ENCODE data around the gene TMEM59L. TPM values are rescaled to one million over a fixed set of nuclear protein-coding genes. Genes with fewer than 3 reads are reported as not detected.
A peak's percentile ranks its signal among the peaks of the same experiment; 100 is the strongest.

Gene TMEM59L
- total RNA-seq, 1 experiment from 2014 or later: 4.1 TPM

- in situ Hi-C loops (cut with HindIII; ENCODE audit: low sequenced_read_pairs): no loop called here
- DNase-seq (ENCODE audit: low spot score): no peak
These were observed 22.1 kb downstream of the TMEM59L start for GRCh38 chr19:18634612-18635297.

GRCh38 chr19:18635831-18636182 lies 23.1 kb downstream of the TMEM59L start:
- in situ Hi-C loops (cut with HindIII; ENCODE audit: low sequenced_read_pairs): no loop called here
- DNase-seq (ENCODE audit: low spot score): no peak

- in situ Hi-C loops (cut with HindIII; ENCODE audit: low sequenced_read_pairs): no loop called here
- peak; percentile 96 for DNase-seq (ENCODE audit: low spot score)
These were observed 23.7 kb downstream of the TMEM59L start for GRCh38 chr19:18636183-18636968.

GRCh38 chr19:18636969-18637629 lies 24.4 kb downstream of the TMEM59L start, which contains the start of gene KLHL26:
TSS of gene KLHL26 (plus strand) at chr19:18637028. CDS start at chr19:18637055, 27 bp downstream.
- no peak for DNase-seq (ENCODE audit: low spot score)
- in situ Hi-C loops (cut with HindIII; ENCODE audit: low sequenced_read_pairs): no loop called here

- in situ Hi-C loops (cut with HindIII; ENCODE audit: low sequenced_read_pairs): no loop called here
- DNase-seq (ENCODE audit: low spot score): peak; percentile 67
These were observed 25.3 kb downstream of the TMEM59L start for GRCh38 chr19:18637673-18638630.

GRCh38 chr19:18639706-18640243 lies 27.1 kb downstream of the TMEM59L start:
- DNase-seq (ENCODE audit: low spot score): no peak
- in situ Hi-C loops (cut with HindIII; ENCODE audit: low sequenced_read_pairs): no loop called here

- in situ Hi-C loops (cut with HindIII; ENCODE audit: low sequenced_read_pairs): no loop called here
- DNase-seq (ENCODE audit: low spot score): no peak
These were observed 31.7 kb downstream of the TMEM59L start for GRCh38 chr19:18644196-18645034.

- in situ Hi-C loops (cut with HindIII; ENCODE audit: low sequenced_read_pairs): no loop called here
- DNase-seq (ENCODE audit: low spot score): no peak
These were observed 32.4 kb downstream of the TMEM59L start for GRCh38 chr19:18645035-18645511.

- in situ Hi-C loops (cut with HindIII; ENCODE audit: low sequenced_read_pairs): no loop called here
- DNase-seq (ENCODE audit: low spot score): no peak
These were observed 34.1 kb downstream of the TMEM59L start for GRCh38 chr19:18646535-18647370.

GRCh38 chr19:18647371-18647767 lies 34.7 kb downstream of the TMEM59L start:
- no peak for DNase-seq (ENCODE audit: low spot score)
- in situ Hi-C loops (cut with HindIII; ENCODE audit: low sequenced_read_pairs): no loop called here

- no peak for DNase-seq (ENCODE audit: low spot score)
- in situ Hi-C loops (cut with HindIII; ENCODE audit: low sequenced_read_pairs): no loop called here
These were observed 35.1 kb downstream of the TMEM59L start for GRCh38 chr19:18647807-18648206.

- in situ Hi-C loops (cut with HindIII; ENCODE audit: low sequenced_read_pairs): no loop called here
- DNase-seq (ENCODE audit: low spot score): no peak
These were observed 36.3 kb downstream of the TMEM59L start for GRCh38 chr19:18648973-18649315.

GRCh38 chr19:18649371-18650020 lies 36.8 kb downstream of the TMEM59L start:
- peak; percentile 52 for DNase-seq (ENCODE audit: low spot score)
- in situ Hi-C loops (cut with HindIII; ENCODE audit: low sequenced_read_pairs): no loop called here

- in situ Hi-C loops (cut with HindIII; ENCODE audit: low sequenced_read_pairs): no loop called here
These were observed 37.3 kb downstream of the TMEM59L start for GRCh38 chr19:18650021-18650390.

GRCh38 chr19:18650468-18651041 lies 37.9 kb downstream of the TMEM59L start:
- peak; percentile 56 for DNase-seq (ENCODE audit: low spot score)
- in situ Hi-C loops (cut with HindIII; ENCODE audit: low sequenced_read_pairs): no loop called here

More at GRCh38 chr19:18650021-18650390, 37.3 kb downstream of the TMEM59L start:
- DNase-seq (ENCODE audit: low spot score): peak; percentile 56

GRCh38 chr19:18651300-18651699 lies 38.6 kb downstream of the TMEM59L start:
- in situ Hi-C loops (cut with HindIII; ENCODE audit: low sequenced_read_pairs): no loop called here
- no peak for DNase-seq (ENCODE audit: low spot score)
